SK-N-SH treated with all-trans-retinoic acid at 6 μM for 48 hours (cell line): Measurements from ENCODE around the gene EDAR.

Experiments used
- ATAC-seq: fragments of 200-7000 bp; cut with Tn5 transposase; 3 replicates; pipeline ENCODE4 v1.9.1; 2020; ENCODE audit warnings: mild to moderate bottlenecking, moderate library complexity
- ARNTL ChIP-seq: fragments of 450-650 bp; formaldehyde crosslinking; IDR thresholded peaks from 2 replicates; pipeline ENCODE4 v1.5.0; 2020; ENCODE audit warnings: low read depth, mild to moderate bottlenecking, moderate library complexity, borderline replicate concordance
- BACH2 ChIP-seq: fragments of 250-450 bp; sonication (Bioruptor Pico); IDR thresholded peaks from 2 replicates; pipeline ENCODE4 v1.9.0; 2021; ENCODE audit warnings: mild to moderate bottlenecking, borderline replicate concordance
- CSDC2 ChIP-seq: fragments of 250-450 bp; sonication (Bioruptor Pico); IDR thresholded peaks from 2 replicates; pipeline ENCODE4 v1.5.0; 2020; ENCODE audit warnings: mild to moderate bottlenecking, moderate library complexity
- ESRRG ChIP-seq: fragments of 250-450 bp; sonication (Bioruptor Pico); IDR thresholded peaks from 2 replicates; pipeline ENCODE4 v1.6.1; 2021; ENCODE audit warnings: mild to moderate bottlenecking
- GLIS3 ChIP-seq: fragments of 250-450 bp; sonication (Bioruptor Pico); IDR thresholded peaks from 2 replicates; pipeline ENCODE4 v1.5.0; 2020; ENCODE audit warnings: mild to moderate bottlenecking, moderate library complexity
- ISL1 ChIP-seq: fragments of 250-450 bp; sonication (Bioruptor Pico); IDR thresholded peaks from 2 replicates; pipeline ENCODE4 v2.1.2; 2022; ENCODE audit warnings: mild to moderate bottlenecking, moderate library complexity
- POU6F1 ChIP-seq: fragments of 250-450 bp; sonication (Bioruptor Pico); IDR thresholded peaks from 2 replicates; pipeline ENCODE4 v1.8.0; 2021; ENCODE audit warnings: low read depth, mild to moderate bottlenecking, moderate library complexity, borderline replicate concordance
- PPARA ChIP-seq: fragments of 250-450 bp; sonication (Bioruptor Pico); IDR thresholded peaks from 2 replicates; pipeline ENCODE4 v1.5.0; 2020; ENCODE audit warnings: mild to moderate bottlenecking, borderline replicate concordance
- RARB ChIP-seq: fragments of 250-450 bp; sonication (Bioruptor Pico); IDR thresholded peaks from 2 replicates; pipeline ENCODE4 v1.8.0; 2021; ENCODE audit warnings: mild to moderate bottlenecking, moderate library complexity
- SNAI2 ChIP-seq: fragments of 250-450 bp; sonication (Bioruptor Pico); IDR thresholded peaks from 2 replicates; pipeline ENCODE4 v1.5.0; 2020; ENCODE audit warnings: mild to moderate bottlenecking, moderate library complexity
- TCF4 ChIP-seq: fragments of 250-450 bp; sonication (Bioruptor Pico); IDR thresholded peaks from 2 replicates; pipeline ENCODE4 v1.8.0; 2021; ENCODE audit warnings: mild to moderate bottlenecking, moderate library complexity, borderline replicate concordance
- TOX ChIP-seq: fragments of 250-450 bp; sonication (Bioruptor Pico); IDR thresholded peaks from 2 replicates; pipeline ENCODE4 v1.8.0; 2021; ENCODE audit warnings: mild to moderate bottlenecking, moderate library complexity, borderline replicate concordance
- ZC3H10 ChIP-seq: fragments of 250-450 bp; sonication (Bioruptor Pico); IDR thresholded peaks from 2 replicates; pipeline ENCODE4 v1.5.1; 2021; ENCODE audit warnings: mild to moderate bottlenecking, moderate library complexity
- ZFP3 ChIP-seq: fragments of 250-450 bp; sonication (Bioruptor Pico); IDR thresholded peaks from 2 replicates; pipeline ENCODE4 v1.5.0; 2020; ENCODE audit warnings: mild to moderate bottlenecking, moderate library complexity
- ZFP30 ChIP-seq: fragments of 450-650 bp; formaldehyde crosslinking; IDR thresholded peaks from 2 replicates; pipeline ENCODE4 v1.5.0; 2022; ENCODE audit warnings: mild to moderate bottlenecking, moderate library complexity
- ZNF565 ChIP-seq: fragments of 450-650 bp; formaldehyde crosslinking; conservative IDR thresholded peaks from 2 replicates; pipeline ENCODE4 v1.5.0; 2020; ENCODE audit warnings: low read depth, mild to moderate bottlenecking, moderate library complexity
- ZNF70 ChIP-seq: fragments of 450-650 bp; formaldehyde crosslinking; IDR thresholded peaks from 2 replicates; pipeline ENCODE4 v1.5.0; 2020; ENCODE audit warnings: mild to moderate bottlenecking, moderate library complexity
- ZNF8 ChIP-seq: fragments of 450-650 bp; formaldehyde crosslinking; IDR thresholded peaks from 2 replicates; pipeline ENCODE4 v1.5.0; 2020; ENCODE audit warnings: mild to moderate bottlenecking, moderate library complexity
- TF ChIP-seq, protein P1 (sequence below): fragments of 250-450 bp; sonication (Bioruptor Pico); IDR thresholded peaks from 2 replicates; pipeline ENCODE4 v1.5.1; 2020; ENCODE audit warnings: low read depth, mild to moderate bottlenecking, moderate library complexity
- TF ChIP-seq, protein P2 (sequence below): fragments of 250-450 bp; sonication (Bioruptor Pico); IDR thresholded peaks from 2 replicates; pipeline ENCODE4 v1.8.0; 2020; ENCODE audit warnings: mild to moderate bottlenecking, moderate library complexity, borderline replicate concordance

Gene EDAR

GRCh38 chr2:108941161-108941665 lies 47.8 kb downstream of the EDAR start:
- ATAC-seq, result no peak
- TF ChIP-seq SNAI2 (CRISPR knock-in tag), result no peak

DNA sequence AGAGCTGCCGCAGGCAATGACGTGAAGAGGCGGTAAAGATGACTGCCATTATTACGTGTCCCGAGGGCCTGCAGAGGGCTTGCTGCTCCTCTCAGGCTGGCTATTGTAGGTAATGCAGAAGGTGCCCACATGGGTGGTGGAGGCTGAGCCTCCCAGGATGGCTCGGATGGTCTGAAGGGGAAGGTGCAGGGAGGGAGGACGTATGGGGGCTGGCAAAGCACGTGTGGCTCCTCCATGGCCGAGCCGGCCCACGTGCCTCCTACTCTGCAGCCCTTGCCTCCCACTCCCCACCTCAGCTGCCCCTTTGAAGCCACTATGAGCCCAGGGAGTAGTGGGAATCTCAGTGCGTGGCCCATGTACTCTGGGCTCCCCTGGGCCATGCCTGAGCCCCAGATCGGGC lies 48.9 kb downstream of the EDAR start:
- no peak for ATAC-seq
- no peak for TF ChIP-seq ZFP30 (CRISPR knock-in tag)
- TF ChIP-seq ARNTL, result no peak
- TF ChIP-seq, protein P1, sequence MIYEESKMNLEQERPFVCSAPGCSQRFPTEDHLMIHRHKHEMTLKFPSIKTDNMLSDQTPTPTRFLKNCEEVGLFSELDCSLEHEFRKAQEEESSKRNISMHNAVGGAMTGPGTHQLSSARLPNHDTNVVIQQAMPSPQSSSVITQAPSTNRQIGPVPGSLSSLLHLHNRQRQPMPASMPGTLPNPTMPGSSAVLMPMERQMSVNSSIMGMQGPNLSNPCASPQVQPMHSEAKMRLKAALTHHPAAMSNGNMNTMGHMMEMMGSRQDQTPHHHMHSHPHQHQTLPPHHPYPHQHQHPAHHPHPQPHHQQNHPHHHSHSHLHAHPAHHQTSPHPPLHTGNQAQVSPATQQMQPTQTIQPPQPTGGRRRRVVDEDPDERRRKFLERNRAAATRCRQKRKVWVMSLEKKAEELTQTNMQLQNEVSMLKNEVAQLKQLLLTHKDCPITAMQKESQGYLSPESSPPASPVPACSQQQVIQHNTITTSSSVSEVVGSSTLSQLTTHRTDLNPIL, result no peak
- no peak for TF ChIP-seq CSDC2 (CRISPR knock-in tag)
- TF ChIP-seq ZNF8, result no peak
- no peak for TF ChIP-seq ESRRG (CRISPR knock-in tag)
- TF ChIP-seq, protein P2, sequence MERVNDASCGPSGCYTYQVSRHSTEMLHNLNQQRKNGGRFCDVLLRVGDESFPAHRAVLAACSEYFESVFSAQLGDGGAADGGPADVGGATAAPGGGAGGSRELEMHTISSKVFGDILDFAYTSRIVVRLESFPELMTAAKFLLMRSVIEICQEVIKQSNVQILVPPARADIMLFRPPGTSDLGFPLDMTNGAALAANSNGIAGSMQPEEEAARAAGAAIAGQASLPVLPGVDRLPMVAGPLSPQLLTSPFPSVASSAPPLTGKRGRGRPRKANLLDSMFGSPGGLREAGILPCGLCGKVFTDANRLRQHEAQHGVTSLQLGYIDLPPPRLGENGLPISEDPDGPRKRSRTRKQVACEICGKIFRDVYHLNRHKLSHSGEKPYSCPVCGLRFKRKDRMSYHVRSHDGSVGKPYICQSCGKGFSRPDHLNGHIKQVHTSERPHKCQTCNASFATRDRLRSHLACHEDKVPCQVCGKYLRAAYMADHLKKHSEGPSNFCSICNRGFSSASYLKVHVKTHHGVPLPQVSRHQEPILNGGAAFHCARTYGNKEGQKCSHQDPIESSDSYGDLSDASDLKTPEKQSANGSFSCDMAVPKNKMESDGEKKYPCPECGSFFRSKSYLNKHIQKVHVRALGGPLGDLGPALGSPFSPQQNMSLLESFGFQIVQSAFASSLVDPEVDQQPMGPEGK, result no peak
- no peak for TF ChIP-seq PPARA (CRISPR knock-in tag)
- no peak for TF ChIP-seq ZNF70
- no peak for TF ChIP-seq SNAI2 (CRISPR knock-in tag)
- no peak for TF ChIP-seq TOX (CRISPR knock-in tag)
- TF ChIP-seq ZFP3 (CRISPR knock-in tag), result no peak
- no peak for TF ChIP-seq RARB (CRISPR knock-in tag)
- no peak for TF ChIP-seq BACH2 (CRISPR knock-in tag)

GRCh38 chr2:108938077-108938710 lies 50.8 kb downstream of the EDAR start:
- TF ChIP-seq, protein P1, result no peak
- TF ChIP-seq ZC3H10 (no peak), GLIS3 (no peak), SNAI2 (CRISPR knock-in tag) (no peak), ARNTL (no peak), CSDC2 (CRISPR knock-in tag) (no peak), POU6F1 (CRISPR knock-in tag) (no peak), TCF4 (no peak), ZNF565 (CRISPR knock-in tag) (no peak), ZNF8 (no peak)
- ATAC-seq, result no peak

- TF ChIP-seq, protein P1, result no peak
- TF ChIP-seq PPARA (CRISPR knock-in tag) (no peak), ZNF70 (no peak), ZNF8 (no peak), ZFP30 (CRISPR knock-in tag) (no peak), ZFP3 (CRISPR knock-in tag) (no peak), ARNTL (no peak), TCF4 (no peak), SNAI2 (CRISPR knock-in tag) (no peak), ZNF565 (CRISPR knock-in tag) (no peak), GLIS3 (no peak), ISL1 (CRISPR knock-in tag) (no peak), CSDC2 (CRISPR knock-in tag) (no peak), ZC3H10 (no peak)
- TF ChIP-seq, protein P2, result no peak
- ATAC-seq, result no peak
Measured at GRCh38 chr2:108937367-108938017, 51.5 kb downstream of the EDAR start.
